Lower leg skin (tissue), 4 donors: ENCODE data around the gene VENTX. TPM values are rescaled to one million over a fixed set of nuclear protein-coding genes. Genes with fewer than 3 reads are reported as not detected.

Experiments
- DNase-seq, 2 donors: peaks; one replicate each; pipeline ENCODE4 v3.0.0-alpha.2; 2019; ENCODE audit warnings: low spot score in 2 of 2
- H3K4me3 ChIP-seq: fragments of 200-600 bp; sonication (generic); 2 replicates; pipeline ENCODE4 v1.5.1; 2017; ENCODE audit warnings: mild to moderate bottlenecking, low read depth; ENCODE audit not compliant: poor library complexity, severe bottlenecking
- CTCF ChIP-seq, 3 donors: fragments of 450-650 bp; IDR thresholded peaks; one replicate each; pipeline ENCODE4 v1.5.1; 2016; ENCODE audit warnings: antibody characterized with exemption in 3 of 3, mild to moderate bottlenecking in 3 of 3, moderate library complexity in 2 of 3
- POLR2A ChIP-seq, 2 donors: fragments of 450-650 bp; IDR thresholded peaks; one replicate each; pipeline ENCODE4 v1.6.1; 2016 to 2017; ENCODE audit warnings: antibody characterized with exemption in 2 of 2, mild to moderate bottlenecking in 1 of 2, moderate library complexity in 1 of 2
- WGBS, 2 donors: methylation state at CpG; one replicate each; pipeline ENCODE4 v1.1.5; 2018; 5-methylcytosine and 5-hydroxymethylcytosine counted together
- intact Hi-C: fragments of 100-400 bp; cut with DNase I; formaldehyde crosslinking; loops from one replicate; pipeline ENCODE4 v1.15.0; 2023; ENCODE audit warnings: low total_unique reads
- total RNA-seq, 4 donors: library from RNA; depleted of rRNA; stranded (reverse); fragments of >200 nt; gene quantifications; one replicate each; pipeline ENCODE4 v1.1.0, GENCODE V29; 2016

VENTX gene
- total RNA-seq, 4 donors from 2014 or later: 0.42 to 0.65 TPM; not detected in 2

- TF ChIP-seq CTCF (IDR thresholded peaks at IDR 0.05): no peak
- TF ChIP-seq POLR2A (IDR thresholded peaks at IDR 0.05): no peak
- WGBS, 2 donors: 56% methylated on average over 13 of the region's 13 CpGs
- no peak for DNase-seq
- no peak overlapping the region for H3K4me3 ChIP-seq
- intact Hi-C loops: no loop called here
Observed at GRCh38 chr10:133254421-133255120, 16.9 kb downstream of the VENTX start.

GRCh38 chr10:133255323-133255722 is 17.7 kb downstream of the VENTX start:
- TF ChIP-seq CTCF (IDR thresholded peaks at IDR 0.05) (no peak), POLR2A (IDR thresholded peaks at IDR 0.05) (no peak)
- 88 to 94% methylated on average over 11 to 12 of the region's 15 CpGs for WGBS, 2 donors
- no peak for DNase-seq
- H3K4me3 ChIP-seq: no peak overlapping the region
- intact Hi-C loops: no loop called here

GRCh38 chr10:133257489-133258065 is 19.9 kb downstream of the VENTX start:
- TF ChIP-seq POLR2A (IDR thresholded peaks at IDR 0.05) (no peak), CTCF (IDR thresholded peaks at IDR 0.05) (no peak)
- intact Hi-C loops: no loop called here
- no peak overlapping the region for H3K4me3 ChIP-seq
- DNase-seq: peak; percentile 60 to 94
- WGBS, 2 donors: 11 to 12% methylated on average over 20 to 25 of the region's 27 CpGs

GRCh38 chr10:133258066-133258817 is 20.6 kb downstream of the VENTX start:
- intact Hi-C loops: no loop called here
- WGBS, 2 donors: 33 to 67% methylated on average over 10 to 15 of the region's 21 CpGs
- TF ChIP-seq POLR2A (IDR thresholded peaks at IDR 0.05) (no peak), CTCF (IDR thresholded peaks at IDR 0.05) (no peak)
- no peak overlapping the region for H3K4me3 ChIP-seq
- peak; percentile 64 to 93 for DNase-seq

GRCh38 chr10:133258818-133259601 is 21.4 kb downstream of the VENTX start:
- WGBS, 2 donors: 14 to 46% methylated on average over 14 to 18 of the region's 24 CpGs
- DNase-seq: peak; percentile 89 to 97
- intact Hi-C loops: no loop called here
- H3K4me3 ChIP-seq: no peak overlapping the region
- TF ChIP-seq CTCF (IDR thresholded peaks at IDR 0.05): no peak
- no peak for TF ChIP-seq POLR2A (IDR thresholded peaks at IDR 0.05)
